GM13976 (cell line): ENCODE results near the gene MLLT3.

Source experiments
- DNase-seq: peaks from one replicate; pipeline ENCODE4 v3.0.0; 2012; ENCODE audit warnings: low spot score
- in situ Hi-C: fragments of 300-500 bp; cut with MboI; formaldehyde crosslinking; loops from one replicate; pipeline ENCODE4 v1.12.0; 2022; ENCODE audit warnings: low sequenced_read_pairs, mixed read lengths, inconsistent platforms; ENCODE audit not compliant: unreplicated experiment
- TF ChIP-seq, protein P1 (sequence below): IDR thresholded peaks from 2 replicates; pipeline ENCODE4 v1.5.1; 2012; ENCODE audit warnings: borderline replicate concordance, mild to moderate bottlenecking; ENCODE audit not compliant: insufficient read depth; ENCODE audit errors: extremely low read depth, missing control alignments, control extremely low read depth

Gene MLLT3

DNA sequence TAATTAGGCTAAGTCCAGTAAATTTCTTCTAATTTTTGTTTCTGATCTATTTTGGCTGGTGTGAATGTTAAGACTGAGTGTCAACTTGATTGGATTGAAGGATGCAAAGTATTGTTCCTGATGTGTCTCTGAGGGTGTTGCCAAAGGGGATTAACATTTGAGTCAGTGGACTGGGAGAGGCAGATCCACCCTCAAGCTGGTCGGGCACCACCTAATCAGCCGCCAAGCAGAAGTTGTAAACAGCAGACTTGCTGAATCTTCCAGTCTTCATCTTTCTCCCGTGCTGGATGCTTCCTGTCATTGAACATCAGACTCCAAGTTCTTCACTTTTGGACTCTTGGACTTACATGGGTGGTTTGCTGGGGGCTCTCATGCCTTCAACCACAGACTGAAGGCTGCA, 21.4 kb upstream of the MLLT3 start:
- no peak for DNase-seq
- in situ Hi-C loops = no loop called here
- TF ChIP-seq, protein P1, sequence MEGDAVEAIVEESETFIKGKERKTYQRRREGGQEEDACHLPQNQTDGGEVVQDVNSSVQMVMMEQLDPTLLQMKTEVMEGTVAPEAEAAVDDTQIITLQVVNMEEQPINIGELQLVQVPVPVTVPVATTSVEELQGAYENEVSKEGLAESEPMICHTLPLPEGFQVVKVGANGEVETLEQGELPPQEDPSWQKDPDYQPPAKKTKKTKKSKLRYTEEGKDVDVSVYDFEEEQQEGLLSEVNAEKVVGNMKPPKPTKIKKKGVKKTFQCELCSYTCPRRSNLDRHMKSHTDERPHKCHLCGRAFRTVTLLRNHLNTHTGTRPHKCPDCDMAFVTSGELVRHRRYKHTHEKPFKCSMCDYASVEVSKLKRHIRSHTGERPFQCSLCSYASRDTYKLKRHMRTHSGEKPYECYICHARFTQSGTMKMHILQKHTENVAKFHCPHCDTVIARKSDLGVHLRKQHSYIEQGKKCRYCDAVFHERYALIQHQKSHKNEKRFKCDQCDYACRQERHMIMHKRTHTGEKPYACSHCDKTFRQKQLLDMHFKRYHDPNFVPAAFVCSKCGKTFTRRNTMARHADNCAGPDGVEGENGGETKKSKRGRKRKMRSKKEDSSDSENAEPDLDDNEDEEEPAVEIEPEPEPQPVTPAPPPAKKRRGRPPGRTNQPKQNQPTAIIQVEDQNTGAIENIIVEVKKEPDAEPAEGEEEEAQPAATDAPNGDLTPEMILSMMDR = no peak

DNA sequence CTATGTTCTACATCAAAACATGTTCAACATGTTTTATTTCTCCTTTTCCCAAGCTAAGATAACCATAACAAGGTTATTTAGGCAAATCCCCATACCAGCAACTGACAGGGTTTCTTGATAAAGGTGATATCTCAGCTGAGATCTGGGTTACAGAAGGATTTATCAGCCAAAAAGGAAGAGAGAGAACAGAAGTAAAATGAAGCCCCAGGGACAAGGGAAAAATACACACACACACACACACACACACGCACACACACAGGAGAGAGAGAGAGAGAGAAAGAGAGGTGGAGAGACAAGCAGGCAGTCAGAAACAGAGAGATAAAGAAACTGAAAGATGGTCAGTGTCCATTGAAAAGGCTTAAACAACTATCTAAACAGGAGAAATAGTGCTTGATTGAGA, 19.7 kb upstream of the MLLT3 start:
- TF ChIP-seq, protein P1 = no peak
- in situ Hi-C loops = no loop called here
- DNase-seq = no peak

DNA sequence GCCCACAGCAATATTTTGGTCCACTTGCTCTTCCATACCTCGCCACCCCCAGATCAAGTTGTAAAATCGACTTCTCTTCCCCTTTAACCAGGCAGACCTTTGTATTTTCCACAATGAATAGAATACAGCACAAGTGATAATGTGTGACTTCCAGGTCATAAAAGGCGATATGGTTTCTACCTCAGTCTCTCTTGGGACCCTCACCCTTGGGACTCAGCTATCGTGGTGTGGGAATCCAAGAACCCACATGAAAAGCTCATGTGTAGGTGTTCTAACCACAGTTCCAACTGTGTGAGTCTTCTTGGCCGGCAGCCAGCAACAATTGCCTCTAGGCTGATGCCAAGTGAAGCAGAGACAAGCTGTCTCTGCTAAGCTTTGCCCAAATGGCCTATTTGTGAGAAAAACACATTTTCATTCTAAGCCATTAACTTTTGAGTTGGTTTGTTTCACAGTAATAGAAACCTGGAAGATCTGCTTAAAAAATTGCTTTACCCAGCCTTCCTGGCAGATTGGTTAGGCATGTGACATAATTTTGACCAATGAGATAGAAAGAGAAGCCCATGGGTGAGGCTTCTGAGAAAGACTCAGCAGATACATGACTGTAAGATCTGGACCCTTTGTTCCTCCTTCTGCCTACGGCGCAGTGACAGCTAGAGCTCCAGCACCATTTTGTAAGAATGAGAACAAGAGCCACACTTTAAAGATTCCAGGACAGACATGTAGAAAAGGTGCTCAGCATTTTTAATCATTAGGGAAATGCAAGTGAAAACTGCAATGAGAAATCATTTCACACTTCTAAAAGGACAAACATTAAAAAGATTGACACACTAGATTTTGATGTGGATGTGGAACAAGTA, 18.3 kb upstream of the MLLT3 start:
- in situ Hi-C loops = no loop called here
- DNase-seq = peak; percentile 48
- TF ChIP-seq, protein P1 = no peak

DNA sequence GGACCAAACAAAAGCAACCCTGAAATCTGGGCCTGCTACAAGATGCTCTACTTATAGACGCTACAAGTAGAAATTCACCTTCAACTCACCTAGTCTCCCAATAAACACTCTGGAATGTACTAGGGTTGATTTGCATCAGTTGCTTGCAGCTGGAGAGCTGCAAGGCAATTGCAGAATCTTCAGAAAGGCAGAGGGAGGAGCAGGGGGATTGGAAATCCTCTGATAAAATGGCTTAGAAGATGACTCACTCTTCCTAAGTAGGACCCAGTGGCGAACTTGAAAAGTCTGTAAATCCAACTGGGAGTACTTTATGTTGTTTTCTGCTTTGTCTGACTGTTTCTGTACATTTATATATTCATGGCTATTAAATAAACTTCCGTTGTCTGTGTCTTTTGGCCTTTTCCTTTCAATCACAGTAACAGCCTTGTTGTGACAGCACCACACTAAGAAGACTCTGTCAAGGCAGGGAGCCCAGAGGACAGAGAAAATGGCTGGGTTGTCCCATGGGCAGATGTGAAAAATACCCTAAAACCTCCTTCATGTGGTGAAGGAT, 14.7 kb upstream of the MLLT3 start:
- in situ Hi-C loops = no loop called here
- DNase-seq = no peak
- TF ChIP-seq, protein P1 = no peak

DNA sequence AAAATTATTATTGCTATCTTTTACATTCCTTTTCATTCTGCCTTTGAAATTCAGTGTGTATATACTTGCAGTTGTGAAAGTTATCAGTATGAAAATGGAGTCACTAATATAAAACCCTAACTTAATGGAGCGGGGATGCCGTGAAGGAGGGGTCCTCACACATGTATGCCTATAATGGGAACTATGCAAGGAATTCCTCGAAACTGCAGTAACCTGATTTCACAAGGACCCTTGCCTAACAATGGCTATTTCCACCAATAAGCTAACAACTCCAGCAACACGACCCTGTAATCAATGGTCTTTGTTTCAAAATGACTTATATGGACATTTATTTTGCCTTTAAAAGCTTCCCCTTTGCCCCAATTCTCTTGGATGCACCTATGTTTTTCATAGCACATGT, 12.6 kb upstream of the MLLT3 start:
- DNase-seq = no peak
- TF ChIP-seq, protein P1 = no peak
- in situ Hi-C loops = no loop called here

DNA sequence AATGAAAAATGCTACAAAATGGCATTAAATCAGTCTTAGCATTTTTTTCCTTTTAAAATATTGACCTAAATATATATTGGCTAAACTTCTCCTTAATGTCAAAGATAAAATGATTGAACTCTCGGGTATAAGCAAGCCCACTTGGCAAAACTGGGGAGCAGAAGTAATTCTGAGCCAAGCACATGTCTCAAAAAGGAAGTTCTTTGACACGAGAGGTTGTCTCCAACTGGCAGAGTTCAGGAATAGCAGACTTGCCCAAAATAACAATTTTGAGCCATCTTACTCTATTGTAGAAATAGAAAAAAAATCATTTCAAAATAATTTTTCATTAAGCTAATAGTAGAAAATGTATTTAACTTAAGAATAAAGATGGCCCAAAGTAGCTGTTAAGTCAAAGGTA, 10.4 kb upstream of the MLLT3 start:
- in situ Hi-C loops = no loop called here
- TF ChIP-seq, protein P1 = no peak
- DNase-seq = no peak
